HG02852 (cell line): ENCODE data around the gene TMEM59.

Experiments used
- ATAC-seq: cut with Tn5 transposase; IDR thresholded peaks from one replicate; pipeline ENCODE4 v1.9.1; 2021; ENCODE audit warnings: mild to moderate bottlenecking, moderate library complexity; ENCODE audit not compliant: unreplicated experiment

The TMEM59 gene

GRCh38 chr1:53986458-53986857 is 66.5 kb downstream of the TMEM59 start:
- no peak for ATAC-seq

DNA sequence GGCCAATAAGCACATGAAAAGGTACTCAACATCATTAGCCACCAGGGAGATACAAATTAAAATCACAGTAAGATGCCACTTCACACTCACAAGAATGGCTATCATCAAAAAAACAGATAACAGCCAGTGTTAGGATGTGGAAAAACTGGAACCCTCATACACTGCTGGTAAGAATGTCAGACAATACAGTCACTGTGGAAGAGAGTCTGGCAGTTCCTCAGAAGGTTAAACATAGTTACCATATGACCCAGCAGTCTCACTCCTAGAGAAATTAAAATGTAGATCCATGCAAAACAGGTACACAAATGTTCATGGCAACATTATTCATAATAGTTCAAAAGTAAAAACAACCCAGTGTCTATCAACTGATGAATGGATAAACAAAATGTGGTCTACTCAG is 68.3 kb downstream of the TMEM59 start:
- ATAC-seq = no peak

DNA sequence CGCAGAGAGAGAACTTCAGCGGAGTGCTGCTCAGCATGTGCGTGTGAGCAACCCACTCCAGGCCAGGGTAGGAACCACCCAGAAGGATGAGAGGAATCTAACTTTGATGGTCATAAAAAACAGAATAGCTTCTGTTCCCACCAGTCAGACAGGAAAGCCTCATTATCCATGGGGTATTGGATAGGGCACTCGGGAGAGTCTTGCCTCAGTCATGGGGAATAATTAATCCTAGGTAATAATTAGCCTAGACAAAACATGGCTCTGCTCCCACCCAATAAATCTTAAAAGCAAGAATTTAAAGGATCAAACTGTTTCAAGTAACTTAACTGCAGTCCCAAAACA is 70.3 kb downstream of the TMEM59 start:
- ATAC-seq = no peak

GRCh38 chr1:53982034-53982762 is 70.8 kb downstream of the TMEM59 start:
- ATAC-seq = no peak

GRCh38 chr1:53981220-53981619 is 71.8 kb downstream of the TMEM59 start:
- ATAC-seq = no peak

DNA sequence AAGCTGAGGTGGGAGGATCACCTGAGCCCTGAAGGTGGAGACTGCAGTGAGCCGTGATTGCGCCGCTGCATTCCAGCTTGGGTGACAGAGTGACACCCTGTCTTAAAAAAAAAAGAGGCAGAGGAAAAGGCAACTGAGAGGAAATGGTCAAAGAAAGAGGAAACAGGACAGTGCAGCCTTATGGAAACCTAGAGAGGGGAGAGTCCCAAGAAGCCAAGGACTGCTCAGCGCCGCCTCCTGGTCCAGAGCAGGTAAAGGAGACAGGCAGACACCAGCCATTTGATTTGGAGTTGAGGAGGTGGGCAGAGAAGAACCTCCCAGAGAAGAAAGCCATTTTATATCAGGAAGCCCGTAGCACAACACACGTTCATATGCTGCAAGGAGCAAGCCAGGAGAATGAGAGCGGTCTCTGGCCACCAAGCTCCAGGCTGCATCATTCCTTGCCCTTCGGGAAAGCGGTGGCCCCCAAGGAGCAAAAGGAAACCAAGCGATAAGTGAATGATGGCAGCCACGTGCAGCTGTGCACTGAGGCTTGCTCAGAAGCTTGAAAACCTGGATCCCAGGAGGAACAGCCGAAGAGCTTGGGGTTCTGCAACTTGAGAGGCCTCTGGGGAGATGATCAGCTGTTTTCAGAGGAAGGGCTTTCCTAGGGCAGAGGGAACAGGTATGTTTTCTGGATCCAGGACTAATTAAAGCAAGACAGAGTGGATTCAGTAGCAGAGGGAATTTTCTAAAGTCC is 73.1 kb downstream of the TMEM59 start:
- no peak for ATAC-seq
